Fibroblast of villous mesenchyme (primary cell): ENCODE data around the gene IGF2BP3. TPM values are rescaled to one million over a fixed set of nuclear protein-coding genes. Genes with fewer than 3 reads are reported as not detected.

ENCODE experiments used
- DNase-seq: peaks from one replicate; pipeline ENCODE4 v3.0.0-alpha.2; 2010; ENCODE audit warnings: low read depth
- H3K4me3 ChIP-seq: 2 replicates; pipeline ENCODE4 v1.5.1; 2011; ENCODE audit warnings: low read depth, mild to moderate bottlenecking, low read length
- total RNA-seq: library from RNA; depleted of rRNA; stranded (reverse); fragments of >200 nt; gene quantifications from 2 replicates; pipeline ENCODE4 v1.2.3, GENCODE V29; 2012
- TF ChIP-seq, protein P1 (sequence below): IDR thresholded peaks from 2 replicates; pipeline ENCODE4 v1.5.1; 2012; ENCODE audit warnings: low read depth, mild to moderate bottlenecking, low read length; ENCODE audit not compliant: insufficient read depth

IGF2BP3 gene
- total RNA-seq, 1 donor: 9.1 TPM

DNA sequence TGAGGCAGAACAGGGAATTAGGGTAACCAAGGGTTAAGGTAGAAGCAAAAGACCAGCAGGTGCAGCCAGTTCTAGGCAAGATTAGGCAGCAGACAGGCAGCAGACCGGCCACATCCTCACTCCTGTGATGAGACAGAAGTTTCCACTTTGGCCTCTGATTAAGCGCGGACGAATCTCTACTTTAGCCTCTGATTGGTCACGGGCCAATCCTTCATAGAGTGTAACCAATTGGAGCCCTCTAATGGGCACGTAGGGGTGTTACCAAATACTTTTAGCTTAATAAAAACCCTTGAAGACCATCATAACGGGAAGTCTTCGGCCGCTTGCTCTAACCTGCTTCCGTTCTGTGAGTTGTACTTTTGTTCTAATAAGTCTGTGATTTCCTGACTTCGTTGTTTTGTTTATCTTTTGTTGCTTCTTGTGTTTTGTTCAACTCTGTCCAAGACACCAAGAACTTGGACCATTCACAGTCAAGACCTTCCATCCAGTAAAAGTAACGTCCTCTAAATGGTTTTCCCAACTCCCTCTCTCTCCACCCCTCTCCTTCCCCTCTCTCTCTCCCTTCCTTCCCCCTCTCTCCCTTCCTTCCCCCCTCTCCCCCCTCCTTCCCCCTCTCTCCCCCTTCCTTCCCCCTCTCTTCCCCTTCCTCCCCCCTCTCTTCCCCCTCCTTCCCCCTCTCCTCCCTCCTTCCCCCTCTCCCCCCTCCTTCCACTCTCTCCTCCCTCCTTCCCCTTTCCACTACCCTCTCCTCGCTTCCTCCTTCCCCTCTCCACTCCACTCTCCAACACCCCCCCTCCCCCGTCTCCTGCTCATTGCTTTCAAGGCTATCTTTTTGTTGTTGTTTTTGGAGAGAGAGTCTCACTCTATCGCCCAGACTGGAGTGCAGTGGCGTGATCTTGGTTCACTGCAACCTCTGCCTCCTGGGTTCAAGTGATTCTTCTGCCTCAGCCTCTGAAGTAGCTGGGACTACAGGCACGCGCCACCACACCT is 184.3 kb downstream of the IGF2BP3 start:
- TF ChIP-seq, protein P1, sequence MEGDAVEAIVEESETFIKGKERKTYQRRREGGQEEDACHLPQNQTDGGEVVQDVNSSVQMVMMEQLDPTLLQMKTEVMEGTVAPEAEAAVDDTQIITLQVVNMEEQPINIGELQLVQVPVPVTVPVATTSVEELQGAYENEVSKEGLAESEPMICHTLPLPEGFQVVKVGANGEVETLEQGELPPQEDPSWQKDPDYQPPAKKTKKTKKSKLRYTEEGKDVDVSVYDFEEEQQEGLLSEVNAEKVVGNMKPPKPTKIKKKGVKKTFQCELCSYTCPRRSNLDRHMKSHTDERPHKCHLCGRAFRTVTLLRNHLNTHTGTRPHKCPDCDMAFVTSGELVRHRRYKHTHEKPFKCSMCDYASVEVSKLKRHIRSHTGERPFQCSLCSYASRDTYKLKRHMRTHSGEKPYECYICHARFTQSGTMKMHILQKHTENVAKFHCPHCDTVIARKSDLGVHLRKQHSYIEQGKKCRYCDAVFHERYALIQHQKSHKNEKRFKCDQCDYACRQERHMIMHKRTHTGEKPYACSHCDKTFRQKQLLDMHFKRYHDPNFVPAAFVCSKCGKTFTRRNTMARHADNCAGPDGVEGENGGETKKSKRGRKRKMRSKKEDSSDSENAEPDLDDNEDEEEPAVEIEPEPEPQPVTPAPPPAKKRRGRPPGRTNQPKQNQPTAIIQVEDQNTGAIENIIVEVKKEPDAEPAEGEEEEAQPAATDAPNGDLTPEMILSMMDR: no peak
- no peak overlapping the region for H3K4me3 ChIP-seq
- DNase-seq: no peak

DNA sequence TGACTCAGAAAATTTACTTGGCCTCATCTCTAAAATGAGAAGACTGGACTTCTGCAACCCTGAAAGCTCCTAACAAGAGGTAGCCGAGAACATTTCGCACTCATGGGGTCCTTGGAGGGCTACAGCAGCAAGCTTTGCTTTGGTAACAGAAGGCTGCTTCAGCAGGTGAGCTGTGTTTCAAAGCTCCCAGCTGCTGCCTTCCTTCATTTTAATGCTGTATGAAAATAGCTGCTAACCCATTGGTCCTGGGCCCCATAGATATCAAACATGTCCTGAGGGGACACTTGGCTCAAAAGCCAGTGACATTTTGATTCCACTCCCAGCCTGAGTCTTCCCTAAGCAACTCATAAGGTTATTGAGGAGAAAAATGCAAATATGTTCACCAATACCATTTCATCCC is 185.4 kb downstream of the IGF2BP3 start:
- TF ChIP-seq, protein P1: no peak
- H3K4me3 ChIP-seq: no peak overlapping the region
- DNase-seq: no peak

DNA sequence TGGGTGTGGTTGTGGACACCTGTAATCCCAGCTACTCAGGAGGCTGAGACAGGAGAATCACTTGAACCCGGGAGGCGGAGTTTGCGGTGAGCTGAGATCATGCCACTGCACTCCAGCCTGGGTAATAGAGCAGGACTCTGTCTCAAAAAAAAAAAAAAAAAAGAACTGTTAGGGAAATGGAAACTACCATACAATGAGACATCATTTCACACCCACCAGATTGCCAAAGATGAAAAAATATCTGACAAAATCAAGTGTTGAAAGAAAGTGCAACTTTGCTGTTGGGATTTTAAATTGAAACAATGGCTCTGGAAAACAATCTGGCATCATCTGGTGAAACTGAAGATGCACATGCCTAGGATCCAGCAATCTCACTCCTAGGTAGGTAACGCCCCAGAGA is 187.2 kb downstream of the IGF2BP3 start:
- DNase-seq: no peak
- H3K4me3 ChIP-seq: no peak overlapping the region
- TF ChIP-seq, protein P1: no peak

DNA sequence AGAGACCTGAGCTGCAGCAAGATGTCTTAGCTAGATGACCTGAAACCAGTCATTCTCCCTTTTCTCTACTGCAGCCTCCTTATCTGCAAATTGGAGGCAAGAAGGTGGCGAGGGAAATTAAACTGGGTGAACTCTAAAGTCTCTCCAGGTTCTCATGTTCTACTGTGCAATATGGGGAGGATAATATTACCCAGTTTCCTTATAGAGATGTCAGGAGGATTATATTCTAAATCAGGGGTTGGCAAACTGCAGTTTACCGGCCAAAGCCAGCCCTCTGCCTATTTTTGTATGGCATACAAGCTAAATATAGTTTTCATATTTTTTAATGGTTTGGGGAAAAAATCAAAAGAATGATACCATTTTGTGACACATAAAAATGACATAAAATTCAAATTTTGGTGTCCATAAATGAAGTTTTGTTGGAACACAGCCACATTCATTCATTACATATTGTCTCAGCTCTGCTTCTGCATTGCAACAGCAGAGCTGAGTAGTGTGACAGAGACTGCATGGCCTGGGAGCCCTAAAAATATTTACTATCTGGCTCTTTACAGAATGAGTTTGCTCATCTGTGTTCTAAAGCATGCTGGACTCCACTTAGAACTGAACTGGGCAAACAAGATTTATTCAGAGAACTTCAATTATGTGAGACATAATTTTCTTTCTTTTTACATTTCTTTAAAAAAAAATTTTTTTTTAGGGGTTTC is 190.3 kb downstream of the IGF2BP3 start:
- TF ChIP-seq, protein P1: no peak
- DNase-seq: no peak
- H3K4me3 ChIP-seq: no peak overlapping the region

DNA sequence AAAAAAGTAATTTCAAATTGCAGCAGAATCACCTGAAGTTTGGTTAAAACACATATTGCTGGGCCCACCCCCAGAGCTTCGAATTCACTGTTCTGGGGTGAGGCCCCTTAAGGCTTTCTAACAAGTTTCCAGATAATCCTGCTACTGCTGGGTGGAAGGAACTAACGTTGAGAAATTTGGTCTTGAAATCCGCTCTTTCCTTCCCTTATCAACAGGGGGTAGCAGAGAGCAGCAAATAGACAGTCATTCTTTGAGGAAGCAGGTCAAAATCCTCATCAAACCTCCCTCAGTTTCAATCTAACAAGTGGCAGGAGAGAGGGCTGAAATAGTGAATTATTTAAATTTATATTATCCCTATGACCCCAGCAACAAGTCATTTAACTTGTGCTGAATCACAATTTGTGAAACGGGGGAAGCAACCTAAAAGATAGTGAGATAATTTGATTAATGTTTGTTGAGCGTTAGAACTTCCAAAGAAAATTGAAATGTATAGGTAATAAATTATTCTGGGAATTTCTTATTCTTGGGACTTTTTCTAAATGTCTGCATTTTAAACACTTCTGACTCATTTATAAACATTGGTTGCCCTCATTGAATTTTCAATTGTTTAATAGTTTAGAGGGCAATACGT is 192.8 kb downstream of the IGF2BP3 start:
- no peak overlapping the region for H3K4me3 ChIP-seq
- TF ChIP-seq, protein P1: peak; percentile 93
- DNase-seq: peak; percentile 75

DNA sequence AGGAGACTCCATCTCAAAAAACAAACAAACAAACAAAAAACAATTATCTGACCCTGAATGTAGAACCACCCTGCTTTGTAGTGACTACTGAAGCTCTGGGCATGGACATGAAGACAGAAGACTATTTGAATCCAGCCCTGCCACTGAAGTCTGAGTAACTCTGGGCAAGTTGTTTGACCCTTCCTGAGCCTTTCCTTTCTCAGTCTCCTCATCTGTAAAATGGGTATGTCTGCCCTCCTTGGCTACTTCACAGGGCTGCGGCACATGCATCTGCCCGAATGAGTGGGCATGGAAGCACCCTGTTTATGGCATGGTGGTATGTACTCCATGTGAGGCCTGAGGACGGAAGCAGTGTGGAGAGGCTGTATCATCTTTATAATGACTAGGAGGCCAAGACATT is 193.3 kb downstream of the IGF2BP3 start:
- no peak overlapping the region for H3K4me3 ChIP-seq
- no peak for DNase-seq
- TF ChIP-seq, protein P1: no peak
